Skeletal muscle tissue (tissue), 4 donors: ENCODE data around the gene SERPINB8. TPM values are rescaled to one million over a fixed set of nuclear protein-coding genes. Genes with fewer than 3 reads are reported as not detected.
"Not testable (repeated sequence)": the region's sequence is repeated elsewhere in the genome, so short reads cannot be mapped to it uniquely, and the experiment has no call there.

Source experiments
- H3K27ac ChIP-seq: one replicate; pipeline ENCODE4 v1.7.0; 2013; ENCODE audit warnings: mild to moderate bottlenecking, low read depth, low read length, inconsistent platforms
- H3K27me3 ChIP-seq, 3 donors: one replicate each; pipeline ENCODE4 v1.7.0; 2013; ENCODE audit warnings: low read length in 3 of 3; ENCODE audit not compliant: control insufficient read depth in 3 of 3, insufficient read depth in 3 of 3
- H3K36me3 ChIP-seq, 3 donors: one replicate each; pipeline ENCODE4 v1.7.0; 2013; ENCODE audit warnings: low read length in 3 of 3; ENCODE audit not compliant: control insufficient read depth in 3 of 3, insufficient read depth in 3 of 3
- H3K4me1 ChIP-seq, 3 donors: one replicate each; pipeline ENCODE4 v1.7.0; 2013; ENCODE audit warnings: low read length in 3 of 3, mild to moderate bottlenecking in 3 of 3; ENCODE audit not compliant: control insufficient read depth in 3 of 3, insufficient read depth in 3 of 3
- H3K4me3 ChIP-seq, 3 donors: one replicate each; pipeline ENCODE4 v1.7.0; 2013; ENCODE audit warnings: low read length in 3 of 3
- H3K9ac ChIP-seq, 3 donors: one replicate each; pipeline ENCODE4 v1.7.0; 2013; ENCODE audit warnings: low read length in 3 of 3, mild to moderate bottlenecking in 3 of 3, moderate library complexity in 2 of 3, low read depth in 1 of 3
- H3K9me3 ChIP-seq, 3 donors: one replicate each; pipeline ENCODE4 v1.7.0; 2013; ENCODE audit warnings: low read length in 3 of 3; ENCODE audit not compliant: control insufficient read depth in 3 of 3
- total RNA-seq: library from RNA; depleted of rRNA; stranded (reverse); fragments of >200 nt; gene quantifications from one replicate; pipeline ENCODE4 v1.2.3, GENCODE V29; 2014
- donor health status: Osteomylitis.

The SERPINB8 gene
- total RNA-seq, 1 donor from 2014 or later, result 1.0 TPM

DNA sequence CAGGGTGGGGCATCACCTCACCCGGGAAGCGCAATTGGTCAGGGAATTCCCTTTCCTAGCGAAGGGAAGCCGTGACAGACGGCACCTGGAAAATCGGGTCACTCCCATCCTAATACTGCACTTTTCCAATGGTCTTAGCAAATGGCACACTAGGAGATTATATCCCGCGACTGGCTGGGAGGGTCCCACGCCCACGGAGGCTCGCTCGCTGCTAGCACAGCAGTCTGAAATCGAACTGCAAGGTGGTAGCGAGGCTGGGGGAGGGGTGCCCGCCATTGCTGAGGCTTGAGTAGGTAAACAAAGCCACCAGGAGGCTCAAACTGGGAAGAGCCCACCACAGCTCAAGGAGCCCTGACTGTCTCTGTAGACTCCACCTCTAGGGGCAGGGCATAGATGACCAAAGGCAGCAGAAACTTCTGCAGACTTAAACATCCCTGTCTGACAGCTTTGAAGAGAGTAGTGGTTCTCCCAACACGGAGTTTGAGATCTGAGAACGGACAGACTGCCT is 29.3 kb upstream of the SERPINB8 start:
- not testable (repeated sequence) for H3K4me3 ChIP-seq, H3K9me3 ChIP-seq, H3K9ac ChIP-seq, H3K4me1 ChIP-seq, H3K27ac ChIP-seq, H3K36me3 ChIP-seq
- H3K27me3 ChIP-seq, result peaks cover 9 to 11% (median 10%) of the 10 kb centered on the region in 3 donors

GRCh38 chr18:63947051-63947790 is 22.7 kb upstream of the SERPINB8 start:
- Histone ChIP-seq H3K9me3 (no peaks in the 10 kb centered on the region), H3K27me3 (no peaks in the 10 kb centered on the region), H3K4me3 (no peak overlapping the region), H3K9ac (no peak overlapping the region), H3K36me3 (no peaks in the 10 kb centered on the region), H3K4me1 (peaks cover 0 to 4% (median 3%) of the 10 kb centered on the region in 3 donors), H3K27ac (no peak overlapping the region)

- H3K9ac ChIP-seq, result no peak within 1 kb of the TSS
- H3K36me3 ChIP-seq, result no peaks in the 10 kb centered on the region
- H3K4me1 ChIP-seq, result peaks cover 0 to 4% (median 3%) of the 10 kb centered on the region in 3 donors
- H3K4me3 ChIP-seq, result peak within 1 kb of the TSS in 2 of 3 donors; percentile 45 to 54
- H3K27me3 ChIP-seq, result no peaks in the 10 kb centered on the region
- no peaks in the 10 kb centered on the region for H3K9me3 ChIP-seq
- H3K27ac ChIP-seq, result no peak within 1 kb of the TSS
Measured at GRCh38 chr18:63949068-63949737, 20.7 kb upstream of the SERPINB8 start, which contains the start of gene HMSD. Gene HMSD, plus strand, starts transcription at chr18:63949301. Its CDS starts 4,155 bp downstream, at chr18:63953456.

- Histone ChIP-seq H3K27me3 (peaks cover 6 to 7% (median 7%) of the 10 kb centered on the region in 3 donors), H3K4me1 (peaks cover 0 to 4% (median 3%) of the 10 kb centered on the region in 3 donors), H3K9me3 (no peaks in the 10 kb centered on the region), H3K9ac (no peak overlapping the region), H3K36me3 (no peaks in the 10 kb centered on the region), H3K27ac (no peak overlapping the region), H3K4me3 (no peak overlapping the region)
Measured at GRCh38 chr18:63951302-63951705, 18.6 kb upstream of the SERPINB8 start.

DNA sequence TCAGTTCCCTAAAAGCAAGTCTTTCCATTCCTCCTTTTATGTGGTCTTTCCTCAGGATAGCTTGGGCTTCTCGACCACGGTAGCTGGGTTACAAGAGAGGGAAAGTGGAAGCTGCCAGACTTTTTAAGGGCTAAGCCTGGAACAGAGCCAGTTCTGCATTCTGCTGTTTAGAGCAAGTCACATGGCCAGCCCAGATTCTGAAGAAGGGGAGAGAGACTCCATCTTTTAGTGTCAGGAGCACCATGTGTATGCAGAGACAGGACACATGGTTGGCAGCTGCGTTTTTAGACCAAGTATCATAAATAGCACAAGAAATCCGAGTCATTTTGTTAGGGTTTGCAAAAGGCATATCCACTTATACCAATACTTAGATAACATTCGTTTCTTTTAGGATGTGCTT is 16.1 kb upstream of the SERPINB8 start:
- no peaks in the 10 kb centered on the region for H3K36me3 ChIP-seq
- no peak overlapping the region for H3K27ac ChIP-seq
- no peak overlapping the region for H3K9ac ChIP-seq
- H3K4me1 ChIP-seq, result peaks cover 0 to 4% (median 2%) of the 10 kb centered on the region in 3 donors
- H3K4me3 ChIP-seq, result no peak overlapping the region
- H3K27me3 ChIP-seq, result peaks cover 7 to 11% (median 9%) of the 10 kb centered on the region in 3 donors
- H3K9me3 ChIP-seq, result no peaks in the 10 kb centered on the region

GRCh38 chr18:63956755-63957154 is 13.1 kb upstream of the SERPINB8 start:
- Histone ChIP-seq H3K9me3 (no peaks in the 10 kb centered on the region), H3K27me3 (peaks cover 7 to 11% (median 9%) of the 10 kb centered on the region in 3 donors), H3K4me1 (no peaks in the 10 kb centered on the region), H3K9ac (no peak overlapping the region), H3K4me3 (no peak overlapping the region), H3K27ac (no peak overlapping the region), H3K36me3 (no peaks in the 10 kb centered on the region)

DNA sequence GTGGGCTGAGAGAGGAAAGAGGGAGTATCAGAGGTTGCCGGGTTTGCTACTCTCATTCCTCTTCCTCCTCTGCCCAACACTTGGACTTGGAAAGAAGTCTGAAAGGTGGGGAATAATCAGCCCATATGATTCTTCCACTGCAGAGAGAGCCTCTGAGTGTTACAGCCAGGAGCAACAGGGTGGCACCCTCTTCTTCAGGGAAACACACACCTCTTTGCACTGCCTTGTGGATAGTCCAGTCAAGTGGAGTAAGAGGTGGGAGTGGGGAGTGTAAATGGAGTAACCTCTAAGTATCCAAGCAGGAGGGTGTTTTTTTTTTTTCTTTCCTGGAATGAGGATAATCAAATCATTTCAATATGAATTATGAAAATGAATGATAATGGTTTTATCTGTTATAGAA is 9.0 kb upstream of the SERPINB8 start:
- peaks cover under 1 to 12% (median 10%) of the 10 kb centered on the region in 3 donors for H3K27me3 ChIP-seq

DNA sequence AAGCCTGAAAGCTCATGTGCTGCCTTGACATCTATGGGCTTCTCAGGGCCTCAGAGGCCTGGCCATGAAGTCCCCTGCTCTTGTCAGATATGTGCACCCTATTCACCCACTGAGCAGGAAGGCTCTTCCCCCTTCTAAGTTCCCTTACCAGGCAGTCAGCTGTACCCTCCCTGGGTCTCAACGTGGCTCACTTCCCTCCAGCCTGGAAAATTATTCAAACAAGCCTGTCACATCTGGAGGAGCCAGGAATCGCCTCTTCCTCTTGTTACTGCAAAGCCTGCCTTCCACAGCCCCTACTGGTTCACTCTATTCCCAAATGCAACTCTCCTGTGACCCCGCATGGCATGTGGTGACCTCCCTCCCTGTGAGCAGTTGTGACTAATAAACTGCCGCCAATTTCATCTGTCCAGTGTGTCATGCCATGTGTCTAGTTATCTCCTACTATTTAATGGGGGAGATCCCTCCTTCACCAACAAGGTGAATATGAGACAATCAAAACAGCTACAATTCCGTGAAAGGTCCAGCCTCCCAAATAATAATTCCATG is 8.4 kb upstream of the SERPINB8 start:
- no peak overlapping the region for H3K4me3 ChIP-seq
- no peak overlapping the region for H3K27ac ChIP-seq
- H3K27me3 ChIP-seq, result peaks cover 0 to 9% (median 8%) of the 10 kb centered on the region in 3 donors
- no peaks in the 10 kb centered on the region for H3K9me3 ChIP-seq
- no peaks in the 10 kb centered on the region for H3K36me3 ChIP-seq
- H3K4me1 ChIP-seq, result no peaks in the 10 kb centered on the region
- H3K9ac ChIP-seq, result no peak overlapping the region

More for the DNA sequence above, 9.0 kb upstream of the SERPINB8 start:
- H3K9ac ChIP-seq, result no peak overlapping the region
- H3K9me3 ChIP-seq, result no peaks in the 10 kb centered on the region
- no peaks in the 10 kb centered on the region for H3K4me1 ChIP-seq
- no peak overlapping the region for H3K27ac ChIP-seq
- H3K4me3 ChIP-seq, result no peak overlapping the region
- H3K36me3 ChIP-seq, result no peaks in the 10 kb centered on the region

DNA sequence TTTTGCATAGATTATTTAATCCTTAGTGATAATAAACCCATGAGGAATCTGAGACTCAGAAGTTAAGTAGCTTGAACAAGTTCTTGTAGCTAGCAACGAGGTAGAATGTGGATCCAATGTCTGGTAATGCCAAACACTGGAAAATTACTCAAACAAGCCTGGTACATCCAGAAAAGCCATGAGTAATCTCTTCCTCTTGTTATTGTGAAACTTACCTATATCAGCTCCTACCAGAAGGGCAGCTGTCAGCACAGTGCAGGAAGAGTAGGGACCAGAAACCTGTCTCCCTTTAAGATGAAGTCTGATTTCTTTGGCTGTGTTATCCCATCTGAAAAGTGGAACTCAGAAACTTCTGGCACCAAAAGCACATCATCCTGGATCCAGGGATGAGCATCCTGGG is 7.7 kb upstream of the SERPINB8 start:
- no peaks in the 10 kb centered on the region for H3K36me3 ChIP-seq
- H3K9ac ChIP-seq, result no peak overlapping the region
- H3K27ac ChIP-seq, result no peak overlapping the region
- H3K4me3 ChIP-seq, result no peak overlapping the region
- H3K4me1 ChIP-seq, result no peaks in the 10 kb centered on the region
- no peaks in the 10 kb centered on the region for H3K9me3 ChIP-seq
- H3K27me3 ChIP-seq, result peaks cover 0 to 6% (median 4%) of the 10 kb centered on the region in 3 donors
